K562 (cell line): ENCODE measurements around the gene P2RX3. TPM values are rescaled to one million over a fixed set of nuclear protein-coding genes. Genes with fewer than 3 reads are reported as not detected.

Experiments used
- ATAC-seq: fragments of 200-7000 bp; cut with Tn5 transposase; 3 replicates; pipeline ENCODE4 v1.9.1; 2020; ENCODE audit warnings: moderate library complexity
- BruUV-seq: library from RNA; stranded (reverse); fragments of 400-500 nt; replicated peaks from 2 replicates; lab custom pipeline; 2021; lab: Mats Ljungman, UMichigan
- CTCF ChIA-PET: fragments of 300-600 bp; formaldehyde crosslinking; extraction: SDS; loops from one replicate; lab custom pipeline; 2021; ENCODE audit warnings: low intra/inter-chr PET ratio; lab: Yijun Ruan, JAX
- POLR2A ChIA-PET: fragments of 300-600, 350-650 bp; sonication (Branson Sonifier 250); formaldehyde crosslinking; extraction: SDS; loops from one replicate; lab custom pipeline; 2021; ENCODE audit warnings: antibody characterized with exemption, inconsistent platforms; lab: Yijun Ruan, JAX
- DNase-seq, 4 experiments: peaks; one replicate each; pipeline versions ENCODE4 v3.0.0 to v3.0.0-alpha.2; 2011 to 2018; ENCODE audit warnings: low spot score in 3 of 4, mixed read lengths in 3 of 4; ENCODE audit errors: extremely low read depth in 1 of 4
- FAIRE-seq: peaks from 2 replicates; lab custom pipeline; 2011; peaks lifted over from hg19 to GRCh38; lab: Jason Lieb, UNC
- H2AFZ ChIP-seq: 2 replicates; pipeline ENCODE4 v1.6.0; 2011; ENCODE audit warnings: low read depth, low read length, control low read depth, inconsistent platforms
- H3K27ac ChIP-seq: fragments of 200-600 bp; 3 replicates; pipeline ENCODE4 v1.8.0; 2011; ENCODE audit warnings: low read depth, mild to moderate bottlenecking, control low read depth, inconsistent platforms, low read length, moderate library complexity, mixed read lengths; ENCODE audit errors: extremely low read depth
- H3K27me3 ChIP-seq, 2 experiments: fragments of 300-600 bp in 1 of 2; 2 replicates in 1 of 2; 3 replicates in 1 of 2; pipeline versions ENCODE4 v1.6.0 to v1.8.0; 2011; ENCODE audit warnings: inconsistent platforms in 2 of 2, low read length in 2 of 2, mild to moderate bottlenecking in 1 of 2, mixed read lengths in 1 of 2, moderate library complexity in 1 of 2; ENCODE audit not compliant: control insufficient read depth in 2 of 2, insufficient read depth in 2 of 2
- H3K36me3 ChIP-seq: fragments of 300-600 bp; 3 replicates; pipeline ENCODE4 v1.8.0; 2011; ENCODE audit warnings: mild to moderate bottlenecking, low read length, inconsistent platforms; ENCODE audit not compliant: control insufficient read depth, insufficient read depth
- H3K4me1 ChIP-seq, 2 experiments: fragments of 200-600 bp in 1 of 2; replicated peaks in 1 of 2; 2 replicates in 1 of 2; 3 replicates in 1 of 2; pipeline versions ENCODE4 v1.5.1 to v1.8.0; 2011; ENCODE audit warnings: inconsistent platforms in 2 of 2, low read length in 2 of 2, mild to moderate bottlenecking in 1 of 2, mixed read lengths in 1 of 2, moderate library complexity in 1 of 2; ENCODE audit not compliant: control insufficient read depth in 2 of 2, insufficient read depth in 2 of 2
- H3K4me2 ChIP-seq: 2 replicates; pipeline ENCODE4 v1.6.1; 2011; ENCODE audit warnings: low read length, control low read depth, inconsistent platforms, mixed read lengths; ENCODE audit not compliant: insufficient read depth
- H3K4me3 ChIP-seq: fragments of 200-600 bp; sonication (generic), shearing (Covaris generic); 2 replicates; pipeline ENCODE4 v1.5.1; 2016; ENCODE audit warnings: control low read depth, inconsistent platforms
- H3K79me2 ChIP-seq: fragments of 200-600 bp; 3 replicates; pipeline ENCODE4 v1.8.0; 2011; ENCODE audit warnings: low read length, inconsistent platforms; ENCODE audit not compliant: control insufficient read depth, insufficient read depth
- H3K9ac ChIP-seq, 2 experiments: 2 replicates each; pipeline versions ENCODE4 v1.6.0 to v1.6.1; 2011; ENCODE audit warnings: low read depth in 2 of 2, low read length in 2 of 2, control low read depth in 1 of 2, inconsistent platforms in 1 of 2, mild to moderate bottlenecking in 1 of 2, mixed read lengths in 1 of 2; ENCODE audit not compliant: insufficient read depth in 1 of 2
- H3K9me1 ChIP-seq: one replicate; pipeline ENCODE4 v1.6.0; 2011; ENCODE audit warnings: inconsistent platforms, mild to moderate bottlenecking, low read length, moderate library complexity; ENCODE audit not compliant: control insufficient read depth, insufficient read depth
- H3K9me3 ChIP-seq: replicated peaks from 2 replicates; pipeline ENCODE4 v1.5.1; 2011; ENCODE audit warnings: low read depth, low read length, inconsistent platforms; ENCODE audit not compliant: control insufficient read depth, insufficient read depth
- H4K20me1 ChIP-seq: replicated peaks from 2 replicates; pipeline ENCODE4 v1.6.1; 2011; ENCODE audit warnings: low read length, inconsistent platforms, mixed read lengths; ENCODE audit not compliant: control insufficient read depth, insufficient read depth
- ARID4B ChIP-seq: sonication (generic); formaldehyde crosslinking; IDR thresholded peaks from 2 replicates; pipeline ENCODE4 v1.8.0; 2022; ENCODE audit warnings: mild to moderate bottlenecking, missing genetic modification reagents
- CTCF ChIP-seq, 3 experiments: IDR thresholded peaks in 2 of 3; conservative IDR thresholded peaks in 1 of 3; 2 replicates each; pipeline ENCODE4 v1.5.1; 2011 to 2012; ENCODE audit warnings: low read length in 3 of 3, mild to moderate bottlenecking in 3 of 3, control low read depth in 2 of 3, improper control_type of control experiment in 1 of 3, inconsistent platforms in 1 of 3, low read depth in 1 of 3, mixed read lengths in 1 of 3, moderate library complexity in 1 of 3; ENCODE audit not compliant: insufficient read depth in 2 of 3
- JUN ChIP-seq, 2 experiments: sonication (generic) in 1 of 2; formaldehyde crosslinking in 1 of 2; IDR thresholded peaks; 2 replicates each; pipeline versions ENCODE4 v1.6.1 to v1.8.0; 2012 to 2022; ENCODE audit warnings: borderline replicate concordance in 2 of 2, mild to moderate bottlenecking in 2 of 2, improper control_type of control experiment in 1 of 2, low read depth in 1 of 2, low read length in 1 of 2, missing genetic modification reagents in 1 of 2
- MAZ ChIP-seq, 2 experiments: fragments of 450-650 bp in 1 of 2; sonication (generic) in 1 of 2; formaldehyde crosslinking; IDR thresholded peaks in 1 of 2; conservative IDR thresholded peaks in 1 of 2; 2 replicates each; pipeline versions ENCODE4 v1.4.0 to v1.5.0; 2020; ENCODE audit warnings: mild to moderate bottlenecking in 1 of 2, missing genetic modification reagents in 1 of 2
- NFIC ChIP-seq: fragments of 450-650 bp; IDR thresholded peaks from 2 replicates; pipeline ENCODE4 v1.6.1; 2017; ENCODE audit warnings: mild to moderate bottlenecking, inconsistent platforms
- NR2C1 ChIP-seq, 2 experiments: fragments of 450-650 bp; IDR thresholded peaks; 2 replicates each; pipeline ENCODE4 v1.6.1; 2017; ENCODE audit warnings: mild to moderate bottlenecking in 2 of 2, antibody characterized with exemption in 1 of 2, inconsistent platforms in 1 of 2, missing compliant biosample characterization in 1 of 2, missing genetic modification characterization in 1 of 2
- TCF15 ChIP-seq: fragments of 250-450 bp; sonication (Bioruptor Pico); IDR thresholded peaks from 2 replicates; pipeline ENCODE4 v1.8.0; 2022; ENCODE audit warnings: moderate library complexity, mild to moderate bottlenecking, inconsistent platforms
- TFAP4 ChIP-seq: sonication (generic); formaldehyde crosslinking; IDR thresholded peaks from 2 replicates; pipeline ENCODE4 v1.8.0; 2022; ENCODE audit warnings: missing genetic modification reagents, mild to moderate bottlenecking, moderate library complexity, borderline replicate concordance
- WGBS: fragments of 100-300 bp; shearing (Covaris generic); methylation state at CpG from one replicate; pipeline ENCODE4 v1.1.6; 2016; ENCODE audit warnings: low coverage, mixed read lengths; ENCODE audit not compliant: insufficient coverage; ENCODE audit errors: missing lambda C conversion rate; 5-methylcytosine and 5-hydroxymethylcytosine counted together
- in situ Hi-C: fragments of 300-500 bp; cut with MboI; formaldehyde crosslinking; loops from 4 replicates; pipeline ENCODE4 v1.15.0; 2018; ENCODE audit warnings: inconsistent platforms, mixed read lengths
- intact Hi-C: fragments of 100-400 bp; cut with micrococcal nuclease; formaldehyde crosslinking; loops from 2 replicates; pipeline ENCODE4 v1.14.2; 2022
- polyA plus RNA-seq, 8 experiments: library from polyadenylated mRNA; depleted of rRNA in 4 of 8; stranded (reverse) in 5 of 8; unstranded in 3 of 8; fragments of >200 nt; fragmentation: Nextera tagmentation in 2 of 8; fragmentation: Illumina TruSeq in 1 of 8; extraction: Ambion mirVana in 2 of 8; extraction: Trizol in 1 of 8; gene quantifications; 2 replicates each; pipeline versions ENCODE4 v1.2.1 to v1.2.3, GENCODE V29; 2011 to 2014; ENCODE audit warnings: inconsistent platforms in 1 of 8, missing spikeins in 1 of 8
- total RNA-seq, 7 experiments: library from RNA; depleted of rRNA in 6 of 7; stranded (reverse); fragments of >200 nt in 6 of 7; fragmentation: Illumina TruSeq in 2 of 7; extraction: Trizol in 2 of 7; gene quantifications; 2 replicates each; pipeline versions ENCODE4 v1.2.1 to v1.2.3, GENCODE V29; 2011 to 2021; ENCODE audit warnings: low replicate concordance in 1 of 7

The P2RX3 gene
- total and polyA plus RNA-seq, 9 of the 15 experiments (the other 6 are each of a cell fraction or from before 2014, with no cell fraction given): not detected

- H2AFZ ChIP-seq: no peak overlapping the region
- POLR2A ChIA-PET: interaction anchor here (1.9 to 6.3 kb wide), 2 partner anchors 10 to 11 kb away, joined by 9 to 68 read pairs; no protein-coding TSS in a partner anchor
- H4K20me1 ChIP-seq: peaks cover 7% of the 10 kb centered on the region
- H3K27me3 ChIP-seq: no peaks in the 10 kb centered on the region
- no peak for FAIRE-seq
- no TSS peak for BruUV-seq
- in situ Hi-C loops: no loop called here
- H3K36me3 ChIP-seq: peaks cover 56% of the 10 kb centered on the region
- 39% methylated on average over 3 of the region's 3 CpGs for WGBS
- no peak for ATAC-seq
- peak in 2 of 4 experiments; percentile 27 to 30 for DNase-seq
- H3K9ac ChIP-seq: peak overlapping the region; percentile 72 to 96
- H3K79me2 ChIP-seq: peaks cover 39% of the 10 kb centered on the region
- TF ChIP-seq TCF15 (CRISPR knock-in tag): 0 out of 2 replicates have a peak, but pooled peaks have one; percentile 55
- no peak for TF ChIP-seq NR2C1 (IDR thresholded peaks at IDR 0.05)
- no peak for TF ChIP-seq NR2C1 (tag; IDR thresholded peaks at IDR 0.05)
- no peak for TF ChIP-seq JUN (IDR thresholded peaks at IDR 0.05; ENCODE audit: borderline replicate concordance, low read depth, low read length)
- 0 out of 2 replicates have a peak, but pooled peaks have one; percentile 18 for TF ChIP-seq JUN (CRISPR knock-in tag; IDR thresholded peaks at IDR 0.05; ENCODE audit: borderline replicate concordance)
- 0 out of 2 replicates have a peak, but pooled peaks have one; percentile 30 for TF ChIP-seq TFAP4 (CRISPR knock-in tag)
- no peak for TF ChIP-seq MAZ (CRISPR knock-in tag; conservative IDR thresholded peaks at IDR 0.05 in 1 of 2, IDR thresholded peaks at IDR 0.05 in 1 of 2)
- TF ChIP-seq NFIC: peak; percentile 67; the same call in 1 of the 2 replicates
- 0 out of 6 replicates have a peak, but pooled peaks of 1 of the 3 experiments have one; percentile 6 for TF ChIP-seq CTCF (IDR thresholded peaks at IDR 0.05 in 2 of 3, conservative IDR thresholded peaks at IDR 0.05 in 1 of 3; ENCODE audit: insufficient read depth in 2 of 3, low read depth in 1 of 3, low read length in 3 of 3)
- TF ChIP-seq ARID4B (CRISPR knock-in tag): 0 out of 2 replicates have a peak, but pooled peaks have one; percentile 35
- peak overlapping the region; percentile 60 for H3K4me3 ChIP-seq
- H3K4me2 ChIP-seq: peak overlapping the region; percentile 78
- H3K4me1 ChIP-seq: peaks cover 47 to 60% of the 10 kb centered on the region in 2 experiments
- CTCF ChIA-PET: no interaction called here
- H3K9me1 ChIP-seq: peaks cover 7% of the 10 kb centered on the region
- intact Hi-C loops: no loop called here
- H3K9me3 ChIP-seq: no peaks in the 10 kb centered on the region
- peak overlapping the region; percentile 49; the same call in 1 of the 3 replicates for H3K27ac ChIP-seq
Measured at GRCh38 chr11:57323167-57323854, 14.8 kb upstream of the P2RX3 start.
